GM10266 (cell line): ENCODE results near the gene DOCK11.

Experiments used
- DNase-seq: peaks from one replicate; pipeline ENCODE4 v3.0.0; 2012; ENCODE audit errors: extremely low spot score
- CTCF ChIP-seq: IDR thresholded peaks from 2 replicates; pipeline ENCODE4 v1.5.1; 2012; ENCODE audit warnings: mild to moderate bottlenecking, low read depth; ENCODE audit not compliant: control insufficient read depth, insufficient read depth; ENCODE audit errors: missing control alignments

Gene DOCK11

GRCh38 chrX:118536204-118536603 lies 40.6 kb downstream of the DOCK11 start:
- TF ChIP-seq CTCF, result no peak
- DNase-seq, result no peak

- TF ChIP-seq CTCF, result peak; percentile 38
- DNase-seq, result no peak
Observed at GRCh38 chrX:118536687-118537461, 41.3 kb downstream of the DOCK11 start.

GRCh38 chrX:118538386-118538785 lies 42.8 kb downstream of the DOCK11 start:
- TF ChIP-seq CTCF, result no peak
- DNase-seq, result no peak

- no peak for TF ChIP-seq CTCF
- DNase-seq, result no peak
Observed at GRCh38 chrX:118540342-118540741, 44.7 kb downstream of the DOCK11 start.

- TF ChIP-seq CTCF, result no peak
- no peak for DNase-seq
Observed at GRCh38 chrX:118541482-118541881, 45.9 kb downstream of the DOCK11 start.

GRCh38 chrX:118545510-118545909 lies 49.9 kb downstream of the DOCK11 start:
- TF ChIP-seq CTCF, result no peak
- no peak for DNase-seq

- no peak for DNase-seq
- TF ChIP-seq CTCF, result no peak
Observed at GRCh38 chrX:118548841-118549240, 53.2 kb downstream of the DOCK11 start.
